MCF 10A (cell line): ENCODE results near the gene HACD1. TPM values are rescaled to one million over a fixed set of nuclear protein-coding genes. Genes with fewer than 3 reads are reported as not detected.

ENCODE experiments used
- BruUV-seq: library from RNA; stranded (reverse); fragments of 400-500 nt; replicated peaks from 2 replicates; lab custom pipeline; 2021; lab: Mats Ljungman, UMichigan
- CTCF ChIA-PET: fragments of 300-600 bp; sonication (Branson Sonifier 250); formaldehyde crosslinking; extraction: SDS; loops from one replicate; lab custom pipeline; 2021; ENCODE audit warnings: antibody characterized with exemption, inconsistent platforms; lab: Yijun Ruan, JAX
- POLR2A ChIA-PET: fragments of 300-600, 350-650 bp; sonication (Branson Sonifier 250); formaldehyde crosslinking; extraction: SDS; loops from one replicate; lab custom pipeline; 2020; ENCODE audit warnings: antibody characterized with exemption, inconsistent platforms; lab: Yijun Ruan, JAX
- DNase-seq: peaks from one replicate; pipeline ENCODE4 v3.0.0-alpha.2; 2018; ENCODE audit not compliant: unreplicated experiment
- H3K27ac Mint-ChIP-seq: one replicate; pipeline ENCODE4 v1.8.0; 2022; ENCODE audit warnings: mild to moderate bottlenecking, low read depth, mixed read lengths; ENCODE audit not compliant: unreplicated experiment
- H3K27me3 Mint-ChIP-seq: one replicate; pipeline ENCODE4 v1.8.0; 2022; ENCODE audit warnings: mixed read lengths; ENCODE audit not compliant: insufficient read depth, unreplicated experiment
- H3K36me3 Mint-ChIP-seq: one replicate; pipeline ENCODE4 v1.8.0; 2022; ENCODE audit warnings: mild to moderate bottlenecking, moderate library complexity, mixed read lengths; ENCODE audit not compliant: insufficient read depth, unreplicated experiment
- H3K4me1 Mint-ChIP-seq: one replicate; pipeline ENCODE4 v1.8.0; 2022; ENCODE audit warnings: mixed read lengths; ENCODE audit not compliant: insufficient read depth, unreplicated experiment
- H3K4me3 Mint-ChIP-seq: one replicate; pipeline ENCODE4 v1.8.0; 2022; ENCODE audit warnings: mild to moderate bottlenecking, moderate library complexity, mixed read lengths; ENCODE audit not compliant: unreplicated experiment
- H3K9me3 Mint-ChIP-seq: one replicate; pipeline ENCODE4 v1.8.0; 2022; ENCODE audit warnings: mixed read lengths; ENCODE audit not compliant: unreplicated experiment
- CTCF ChIP-seq: fragments of 200-600 bp; IDR thresholded peaks from one replicate; pipeline ENCODE4 v1.8.0; 2022; ENCODE audit warnings: antibody characterized with exemption, mild to moderate bottlenecking; ENCODE audit not compliant: unreplicated experiment
- intact Hi-C: fragments of 100-400 bp; cut with micrococcal nuclease; formaldehyde crosslinking; loops from 2 replicates; pipeline ENCODE4 v1.14.1; 2022
- total RNA-seq: library from RNA; stranded (reverse); gene quantifications from 2 replicates; pipeline ENCODE4 v1.2.3, GENCODE V29; 2022

The HACD1 gene
- total RNA-seq, 1 experiment from 2014 or later: 34.2 TPM

GRCh38 chr10:17645621-17646345 lies 28.6 kb upstream of the HACD1 start:
- Mint-ChIP-seq H3K4me1 (peaks cover 12% of the 10 kb centered on the region), H3K27me3 (no peaks in the 10 kb centered on the region), H3K4me3 (peak overlapping the region; percentile 95), H3K36me3 (peaks cover 9% of the 10 kb centered on the region), H3K27ac (peak overlapping the region; percentile 100), H3K9me3 (no peaks in the 10 kb centered on the region)
- intact Hi-C loops: no loop called here
- TF ChIP-seq CTCF: no peak
- POLR2A ChIA-PET: interaction anchor here (0.5 to 6.3 kb wide), 9 partner anchors 11 to 48 kb away, joined by 3 to 151 read pairs (median 23); partner anchors contain the start of gene HACD1
- BruUV-seq: TSS peak; percentile 29
- DNase-seq: peak; percentile 69
- CTCF ChIA-PET: interaction anchor here (0.5 to 3.7 kb wide), 6 partner anchors 13 to 73 kb away, joined by 3 to 33 read pairs (median 3); no protein-coding TSS in a partner anchor

GRCh38 chr10:17644485-17644943 lies 27.3 kb upstream of the HACD1 start:
- DNase-seq: no peak
- H3K4me3 Mint-ChIP-seq: peak overlapping the region; percentile 95
- peaks cover 12% of the 10 kb centered on the region for H3K4me1 Mint-ChIP-seq
- no peaks in the 10 kb centered on the region for H3K27me3 Mint-ChIP-seq
- intact Hi-C loops: no loop called here
- H3K27ac Mint-ChIP-seq: peak overlapping the region; percentile 100
- POLR2A ChIA-PET: interaction anchor here (0.6 to 6.3 kb wide), 32 partner anchors 8 to 1015 kb away, joined by 3 to 151 read pairs (median 5); partner anchors contain the start of genes ARL5B and HACD1
- peaks cover 9% of the 10 kb centered on the region for H3K36me3 Mint-ChIP-seq
- BruUV-seq: TSS peak; percentile 45
- H3K9me3 Mint-ChIP-seq: no peaks in the 10 kb centered on the region
- CTCF ChIA-PET: interaction anchor here (0.6 to 3.7 kb wide), 6 partner anchors 22 to 441 kb away, joined by 3 to 33 read pairs (median 6); partner anchors contain the start of gene HACD1
- TF ChIP-seq CTCF: no peak

GRCh38 chr10:17643755-17644484 lies 26.7 kb upstream of the HACD1 start, which contains the start of gene STAM:
TSS of gene STAM (plus strand) at chr10:17644151. CDS start at chr10:17644340, 189 bp downstream.
- CTCF ChIA-PET: interaction anchor here (0.6 to 3.7 kb wide), 7 partner anchors 21 to 442 kb away, joined by 3 to 33 read pairs (median 5); partner anchors contain the start of gene HACD1
- Mint-ChIP-seq H3K4me1 (peaks cover 12% of the 10 kb centered on the region), H3K27me3 (no peaks in the 10 kb centered on the region), H3K9me3 (no peaks in the 10 kb centered on the region), H3K4me3 (peak within 1 kb of the TSS; percentile 95), H3K36me3 (peaks cover 9% of the 10 kb centered on the region), H3K27ac (peak within 1 kb of the TSS; percentile 100)
- no TSS peak for BruUV-seq
- DNase-seq: peak; percentile 91
- POLR2A ChIA-PET: interaction anchor here (0.6 to 6.3 kb wide), 45 partner anchors 9 to 1784 kb away, joined by 3 to 151 read pairs (median 4); partner anchors contain the start of genes ARL5B, HACD1, MINDY3 and RSU1
- no peak for TF ChIP-seq CTCF
- intact Hi-C loops: loop anchor here (1.0 kb wide), 1 partner anchor 27 kb away; the partner anchor contains the start of gene HACD1
